Measurements from ENCODE around the gene BAHCC1.

Gene BAHCC1

DNA sequence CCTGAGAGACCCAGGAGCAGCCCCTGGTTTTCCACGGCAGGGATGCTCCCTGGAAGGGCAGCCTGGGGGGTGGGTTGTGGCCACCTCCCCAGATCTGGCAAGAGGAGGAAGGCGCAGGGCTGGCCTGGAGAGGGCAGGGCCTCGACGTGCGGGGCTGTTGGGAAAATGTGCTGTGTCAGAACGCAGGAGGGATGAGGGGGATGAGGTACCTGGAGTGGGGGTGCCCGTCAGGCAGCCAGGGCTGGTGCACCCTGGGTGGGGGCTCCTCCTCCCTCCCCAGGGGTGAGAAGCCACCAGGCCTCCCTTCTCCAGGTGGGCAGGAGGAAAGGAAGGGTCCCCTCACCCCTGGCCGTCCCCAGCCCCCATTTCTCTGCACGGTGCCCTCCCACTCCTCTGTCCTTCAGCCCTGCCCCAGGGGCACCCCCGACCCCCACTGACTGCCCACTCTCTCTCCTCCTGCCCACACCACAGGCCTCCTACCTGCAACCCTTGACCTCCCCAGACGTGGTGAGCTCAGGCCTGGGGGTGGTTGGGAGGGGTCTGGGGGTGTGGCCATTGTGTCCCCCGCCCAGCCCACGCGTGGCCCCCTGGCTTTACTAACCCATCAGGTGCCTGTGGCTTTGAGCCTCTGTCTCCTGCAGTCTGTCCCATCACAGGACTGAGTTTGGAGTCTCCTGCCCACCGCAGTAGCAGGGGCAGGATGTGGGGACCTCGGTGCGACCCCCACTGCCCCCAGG lies 39.6 kb downstream of the BAHCC1 start:
- POLR2A ChIA-PET = interaction anchor here (1.2 kb wide), 1 partner anchor 41 kb away, joined by 3 read pairs; no protein-coding TSS in a partner anchor
- peaks cover 2% of the 10 kb centered on the region; the same call in 1 of the 2 replicates for H3K4me1 ChIP-seq (ENCODE audit: control insufficient read depth, insufficient read depth, low read length)
- no peaks in the 10 kb centered on the region for H3K36me3 ChIP-seq (ENCODE audit: control insufficient read depth in 2 of 2, insufficient read depth in 1 of 2, low read length in 2 of 2)
- no peak overlapping the region for H3K4me3 ChIP-seq (ENCODE audit: low read depth, low read length)
- no peak overlapping the region for H3K27ac ChIP-seq (ENCODE audit: extremely low read depth, low read depth, low read length)
- CTCF ChIA-PET = interaction anchor here (0.6 kb wide), 1 partner anchor 82 kb away, joined by 3 read pairs; no protein-coding TSS in a partner anchor
- no peaks in the 10 kb centered on the region for H3K9me3 ChIP-seq (ENCODE audit: control insufficient read depth, insufficient read depth, low read depth, low read length)
- no peak for TF ChIP-seq ZNF175 (tag by site-specific recombination; IDR thresholded peaks at IDR 0.05)
- TF ChIP-seq GLIS2 (tag by site-specific recombination; IDR thresholded peaks at IDR 0.05) = peak; percentile 73
- TF ChIP-seq, protein P1, sequence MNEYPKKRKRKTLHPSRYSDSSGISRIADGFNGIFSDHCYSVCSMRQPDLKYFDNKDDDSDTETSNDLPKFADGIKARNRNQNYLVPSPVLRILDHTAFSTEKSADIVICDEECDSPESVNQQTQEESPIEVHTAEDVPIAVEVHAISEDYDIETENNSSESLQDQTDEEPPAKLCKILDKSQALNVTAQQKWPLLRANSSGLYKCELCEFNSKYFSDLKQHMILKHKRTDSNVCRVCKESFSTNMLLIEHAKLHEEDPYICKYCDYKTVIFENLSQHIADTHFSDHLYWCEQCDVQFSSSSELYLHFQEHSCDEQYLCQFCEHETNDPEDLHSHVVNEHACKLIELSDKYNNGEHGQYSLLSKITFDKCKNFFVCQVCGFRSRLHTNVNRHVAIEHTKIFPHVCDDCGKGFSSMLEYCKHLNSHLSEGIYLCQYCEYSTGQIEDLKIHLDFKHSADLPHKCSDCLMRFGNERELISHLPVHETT (tag by site-specific recombination; IDR thresholded peaks at IDR 0.05) = no peak
- TF ChIP-seq GLIS1 (tag by site-specific recombination; IDR thresholded peaks at IDR 0.05) = peak; percentile 89
- no peak for TF ChIP-seq ZNF239 (tag by site-specific recombination; IDR thresholded peaks at IDR 0.05)
- TF ChIP-seq, protein P2, sequence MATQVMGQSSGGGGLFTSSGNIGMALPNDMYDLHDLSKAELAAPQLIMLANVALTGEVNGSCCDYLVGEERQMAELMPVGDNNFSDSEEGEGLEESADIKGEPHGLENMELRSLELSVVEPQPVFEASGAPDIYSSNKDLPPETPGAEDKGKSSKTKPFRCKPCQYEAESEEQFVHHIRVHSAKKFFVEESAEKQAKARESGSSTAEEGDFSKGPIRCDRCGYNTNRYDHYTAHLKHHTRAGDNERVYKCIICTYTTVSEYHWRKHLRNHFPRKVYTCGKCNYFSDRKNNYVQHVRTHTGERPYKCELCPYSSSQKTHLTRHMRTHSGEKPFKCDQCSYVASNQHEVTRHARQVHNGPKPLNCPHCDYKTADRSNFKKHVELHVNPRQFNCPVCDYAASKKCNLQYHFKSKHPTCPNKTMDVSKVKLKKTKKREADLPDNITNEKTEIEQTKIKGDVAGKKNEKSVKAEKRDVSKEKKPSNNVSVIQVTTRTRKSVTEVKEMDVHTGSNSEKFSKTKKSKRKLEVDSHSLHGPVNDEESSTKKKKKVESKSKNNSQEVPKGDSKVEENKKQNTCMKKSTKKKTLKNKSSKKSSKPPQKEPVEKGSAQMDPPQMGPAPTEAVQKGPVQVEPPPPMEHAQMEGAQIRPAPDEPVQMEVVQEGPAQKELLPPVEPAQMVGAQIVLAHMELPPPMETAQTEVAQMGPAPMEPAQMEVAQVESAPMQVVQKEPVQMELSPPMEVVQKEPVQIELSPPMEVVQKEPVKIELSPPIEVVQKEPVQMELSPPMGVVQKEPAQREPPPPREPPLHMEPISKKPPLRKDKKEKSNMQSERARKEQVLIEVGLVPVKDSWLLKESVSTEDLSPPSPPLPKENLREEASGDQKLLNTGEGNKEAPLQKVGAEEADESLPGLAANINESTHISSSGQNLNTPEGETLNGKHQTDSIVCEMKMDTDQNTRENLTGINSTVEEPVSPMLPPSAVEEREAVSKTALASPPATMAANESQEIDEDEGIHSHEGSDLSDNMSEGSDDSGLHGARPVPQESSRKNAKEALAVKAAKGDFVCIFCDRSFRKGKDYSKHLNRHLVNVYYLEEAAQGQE (tag by site-specific recombination; IDR thresholded peaks at IDR 0.05) = no peak
- TF ChIP-seq SP7 (tag by site-specific recombination; IDR thresholded peaks at IDR 0.05) = no peak
- TF ChIP-seq, protein P3, sequence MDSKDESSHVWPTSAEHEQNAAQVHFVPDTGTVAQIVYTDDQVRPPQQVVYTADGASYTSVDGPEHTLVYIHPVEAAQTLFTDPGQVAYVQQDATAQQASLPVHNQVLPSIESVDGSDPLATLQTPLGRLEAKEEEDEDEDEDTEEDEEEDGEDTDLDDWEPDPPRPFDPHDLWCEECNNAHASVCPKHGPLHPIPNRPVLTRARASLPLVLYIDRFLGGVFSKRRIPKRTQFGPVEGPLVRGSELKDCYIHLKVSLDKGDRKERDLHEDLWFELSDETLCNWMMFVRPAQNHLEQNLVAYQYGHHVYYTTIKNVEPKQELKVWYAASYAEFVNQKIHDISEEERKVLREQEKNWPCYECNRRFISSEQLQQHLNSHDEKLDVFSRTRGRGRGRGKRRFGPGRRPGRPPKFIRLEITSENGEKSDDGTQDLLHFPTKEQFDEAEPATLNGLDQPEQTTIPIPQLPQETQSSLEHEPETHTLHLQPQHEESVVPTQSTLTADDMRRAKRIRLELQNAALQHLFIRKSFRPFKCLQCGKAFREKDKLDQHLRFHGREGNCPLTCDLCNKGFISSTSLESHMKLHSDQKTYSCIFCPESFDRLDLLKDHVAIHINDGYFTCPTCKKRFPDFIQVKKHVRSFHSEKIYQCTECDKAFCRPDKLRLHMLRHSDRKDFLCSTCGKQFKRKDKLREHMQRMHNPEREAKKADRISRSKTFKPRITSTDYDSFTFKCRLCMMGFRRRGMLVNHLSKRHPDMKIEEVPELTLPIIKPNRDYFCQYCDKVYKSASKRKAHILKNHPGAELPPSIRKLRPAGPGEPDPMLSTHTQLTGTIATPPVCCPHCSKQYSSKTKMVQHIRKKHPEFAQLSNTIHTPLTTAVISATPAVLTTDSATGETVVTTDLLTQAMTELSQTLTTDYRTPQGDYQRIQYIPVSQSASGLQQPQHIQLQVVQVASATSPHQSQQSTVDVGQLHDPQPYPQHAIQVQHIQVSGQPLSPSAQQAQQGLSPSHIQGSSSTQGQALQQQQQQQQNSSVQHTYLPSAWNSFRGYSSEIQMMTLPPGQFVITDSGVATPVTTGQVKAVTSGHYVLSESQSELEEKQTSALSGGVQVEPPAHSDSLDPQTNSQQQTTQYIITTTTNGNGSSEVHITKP (tag by site-specific recombination; IDR thresholded peaks at IDR 0.05) = no peak
- TF ChIP-seq, protein P4, sequence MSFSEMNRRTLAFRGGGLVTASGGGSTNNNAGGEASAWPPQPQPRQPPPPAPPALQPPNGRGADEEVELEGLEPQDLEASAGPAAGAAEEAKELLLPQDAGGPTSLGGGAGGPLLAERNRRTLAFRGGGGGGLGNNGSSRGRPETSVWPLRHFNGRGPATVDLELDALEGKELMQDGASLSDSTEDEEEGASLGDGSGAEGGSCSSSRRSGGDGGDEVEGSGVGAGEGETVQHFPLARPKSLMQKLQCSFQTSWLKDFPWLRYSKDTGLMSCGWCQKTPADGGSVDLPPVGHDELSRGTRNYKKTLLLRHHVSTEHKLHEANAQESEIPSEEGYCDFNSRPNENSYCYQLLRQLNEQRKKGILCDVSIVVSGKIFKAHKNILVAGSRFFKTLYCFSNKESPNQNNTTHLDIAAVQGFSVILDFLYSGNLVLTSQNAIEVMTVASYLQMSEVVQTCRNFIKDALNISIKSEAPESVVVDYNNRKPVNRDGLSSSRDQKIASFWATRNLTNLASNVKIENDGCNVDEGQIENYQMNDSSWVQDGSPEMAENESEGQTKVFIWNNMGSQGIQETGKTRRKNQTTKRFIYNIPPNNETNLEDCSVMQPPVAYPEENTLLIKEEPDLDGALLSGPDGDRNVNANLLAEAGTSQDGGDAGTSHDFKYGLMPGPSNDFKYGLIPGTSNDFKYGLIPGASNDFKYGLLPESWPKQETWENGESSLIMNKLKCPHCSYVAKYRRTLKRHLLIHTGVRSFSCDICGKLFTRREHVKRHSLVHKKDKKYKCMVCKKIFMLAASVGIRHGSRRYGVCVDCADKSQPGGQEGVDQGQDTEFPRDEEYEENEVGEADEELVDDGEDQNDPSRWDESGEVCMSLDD (tag by site-specific recombination; IDR thresholded peaks at IDR 0.05) = peak; percentile 57
- TF ChIP-seq ZFP41 (tag by site-specific recombination; IDR thresholded peaks at IDR 0.05; ENCODE audit: borderline replicate concordance) = no peak
- no peak for TF ChIP-seq ZNF548 (tag by site-specific recombination; IDR thresholded peaks at IDR 0.05)
- TF ChIP-seq, protein P5, sequence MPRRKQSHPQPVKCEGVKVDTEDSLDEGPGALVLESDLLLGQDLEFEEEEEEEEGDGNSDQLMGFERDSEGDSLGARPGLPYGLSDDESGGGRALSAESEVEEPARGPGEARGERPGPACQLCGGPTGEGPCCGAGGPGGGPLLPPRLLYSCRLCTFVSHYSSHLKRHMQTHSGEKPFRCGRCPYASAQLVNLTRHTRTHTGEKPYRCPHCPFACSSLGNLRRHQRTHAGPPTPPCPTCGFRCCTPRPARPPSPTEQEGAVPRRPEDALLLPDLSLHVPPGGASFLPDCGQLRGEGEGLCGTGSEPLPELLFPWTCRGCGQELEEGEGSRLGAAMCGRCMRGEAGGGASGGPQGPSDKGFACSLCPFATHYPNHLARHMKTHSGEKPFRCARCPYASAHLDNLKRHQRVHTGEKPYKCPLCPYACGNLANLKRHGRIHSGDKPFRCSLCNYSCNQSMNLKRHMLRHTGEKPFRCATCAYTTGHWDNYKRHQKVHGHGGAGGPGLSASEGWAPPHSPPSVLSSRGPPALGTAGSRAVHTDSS (tag by site-specific recombination; IDR thresholded peaks at IDR 0.05) = no peak
- peak; percentile 56 for TF ChIP-seq KLF1 (tag by site-specific recombination; IDR thresholded peaks at IDR 0.05)
- TF ChIP-seq, protein P6, sequence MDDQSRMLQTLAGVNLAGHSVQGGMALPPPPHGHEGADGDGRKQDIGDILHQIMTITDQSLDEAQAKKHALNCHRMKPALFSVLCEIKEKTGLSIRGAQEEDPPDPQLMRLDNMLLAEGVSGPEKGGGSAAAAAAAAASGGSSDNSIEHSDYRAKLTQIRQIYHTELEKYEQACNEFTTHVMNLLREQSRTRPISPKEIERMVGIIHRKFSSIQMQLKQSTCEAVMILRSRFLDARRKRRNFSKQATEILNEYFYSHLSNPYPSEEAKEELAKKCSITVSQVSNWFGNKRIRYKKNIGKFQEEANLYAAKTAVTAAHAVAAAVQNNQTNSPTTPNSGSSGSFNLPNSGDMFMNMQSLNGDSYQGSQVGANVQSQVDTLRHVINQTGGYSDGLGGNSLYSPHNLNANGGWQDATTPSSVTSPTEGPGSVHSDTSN (CRISPR knock-in tag; IDR thresholded peaks at IDR 0.05) = no peak
- TF ChIP-seq, protein P7, sequence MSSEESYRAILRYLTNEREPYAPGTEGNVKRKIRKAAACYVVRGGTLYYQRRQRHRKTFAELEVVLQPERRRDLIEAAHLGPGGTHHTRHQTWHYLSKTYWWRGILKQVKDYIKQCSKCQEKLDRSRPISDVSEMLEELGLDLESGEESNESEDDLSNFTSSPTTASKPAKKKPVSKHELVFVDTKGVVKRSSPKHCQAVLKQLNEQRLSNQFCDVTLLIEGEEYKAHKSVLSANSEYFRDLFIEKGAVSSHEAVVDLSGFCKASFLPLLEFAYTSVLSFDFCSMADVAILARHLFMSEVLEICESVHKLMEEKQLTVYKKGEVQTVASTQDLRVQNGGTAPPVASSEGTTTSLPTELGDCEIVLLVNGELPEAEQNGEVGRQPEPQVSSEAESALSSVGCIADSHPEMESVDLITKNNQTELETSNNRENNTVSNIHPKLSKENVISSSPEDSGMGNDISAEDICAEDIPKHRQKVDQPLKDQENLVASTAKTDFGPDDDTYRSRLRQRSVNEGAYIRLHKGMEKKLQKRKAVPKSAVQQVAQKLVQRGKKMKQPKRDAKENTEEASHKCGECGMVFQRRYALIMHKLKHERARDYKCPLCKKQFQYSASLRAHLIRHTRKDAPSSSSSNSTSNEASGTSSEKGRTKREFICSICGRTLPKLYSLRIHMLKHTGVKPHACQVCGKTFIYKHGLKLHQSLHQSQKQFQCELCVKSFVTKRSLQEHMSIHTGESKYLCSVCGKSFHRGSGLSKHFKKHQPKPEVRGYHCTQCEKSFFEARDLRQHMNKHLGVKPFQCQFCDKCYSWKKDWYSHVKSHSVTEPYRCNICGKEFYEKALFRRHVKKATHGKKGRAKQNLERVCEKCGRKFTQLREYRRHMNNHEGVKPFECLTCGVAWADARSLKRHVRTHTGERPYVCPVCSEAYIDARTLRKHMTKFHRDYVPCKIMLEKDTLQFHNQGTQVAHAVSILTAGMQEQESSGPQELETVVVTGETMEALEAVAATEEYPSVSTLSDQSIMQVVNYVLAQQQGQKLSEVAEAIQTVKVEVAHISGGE (tag by site-specific recombination; conservative IDR thresholded peaks at IDR 0.05; ENCODE audit: low read depth) = no peak
- no peak for TF ChIP-seq ZNF146 (tag by site-specific recombination; IDR thresholded peaks at IDR 0.05)
- TF ChIP-seq SCRT2 (tag by site-specific recombination; IDR thresholded peaks at IDR 0.05) = peak; percentile 72
- TF ChIP-seq KLF16 (tag by site-specific recombination; IDR thresholded peaks at IDR 0.05) = no peak
- no peak for TF ChIP-seq SP2 (tag by site-specific recombination; IDR thresholded peaks at IDR 0.05)

Measured in HEK293 (cell line).